Stimulated activated CD4-positive, alpha-beta T cell treated with anti-CD3 and anti-CD28 coated beads, Interleukin-1b, Interleukin-23, amount 100 ng/mL, for 4 hours (primary cell): ENCODE measurements around the gene SAC3D1.
A peak's percentile ranks its signal among the peaks of the same experiment; 100 is the strongest.

ENCODE experiments used
- DNase-seq, 2 donors: peaks; one replicate each; pipeline ENCODE4 v3.0.0-alpha.2; 2020; ENCODE audit warnings: low read depth in 2 of 2

The SAC3D1 gene

GRCh38 chr11:65059959-65060824, 19.2 kb downstream of the SAC3D1 start:
- no peak for DNase-seq

DNA sequence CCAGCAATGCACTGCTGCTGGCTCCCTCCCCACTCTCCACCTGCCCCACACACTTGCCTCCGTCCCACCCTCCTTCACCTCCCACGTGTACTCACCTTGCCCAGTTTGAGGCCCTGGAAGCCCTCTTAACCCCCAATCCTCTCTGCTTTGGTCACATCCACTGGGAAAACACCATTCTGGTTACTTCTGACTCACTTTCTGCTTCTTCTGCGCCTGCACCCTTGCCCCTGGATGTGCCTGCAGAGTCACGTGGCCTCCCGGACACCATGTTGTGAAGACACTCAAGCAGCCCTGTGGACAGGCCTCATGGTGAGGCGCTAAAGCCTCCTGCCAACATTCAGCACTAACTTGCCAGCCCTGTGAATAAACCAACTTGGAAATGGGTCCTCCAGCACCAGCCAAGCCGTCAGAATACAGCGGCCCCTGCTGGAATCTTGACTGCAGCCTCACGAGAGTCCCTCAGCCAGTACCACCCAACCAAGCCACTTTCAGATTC, 20.0 kb downstream of the SAC3D1 start:
- no peak for DNase-seq

GRCh38 chr11:65063532-65063931, 22.5 kb downstream of the SAC3D1 start:
- DNase-seq, result no peak

GRCh38 chr11:65064847-65065240, 23.8 kb downstream of the SAC3D1 start:
- no peak for DNase-seq

GRCh38 chr11:65065851-65066250, 24.8 kb downstream of the SAC3D1 start:
- DNase-seq, result no peak

DNA sequence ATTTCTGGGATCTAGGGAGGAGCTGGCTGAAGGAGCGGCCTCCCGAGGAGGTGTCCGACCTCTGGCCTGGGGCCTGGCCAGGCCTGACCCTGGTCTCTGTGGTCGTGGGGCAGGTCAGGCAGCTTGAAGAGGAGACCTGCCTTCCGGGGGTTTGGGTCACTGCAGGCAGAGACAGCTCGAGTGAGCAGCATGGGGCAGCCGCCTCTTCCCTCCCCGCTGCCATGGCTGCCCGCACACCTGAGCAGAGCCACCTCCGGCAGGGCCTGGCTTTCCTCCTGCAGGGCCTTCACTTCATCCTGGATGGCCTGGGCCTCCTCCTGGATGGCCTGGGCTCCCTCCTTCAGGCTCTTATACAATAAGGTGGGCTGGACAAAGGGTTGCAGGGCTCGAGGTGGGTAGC, 25.3 kb downstream of the SAC3D1 start:
- no peak for DNase-seq

DNA sequence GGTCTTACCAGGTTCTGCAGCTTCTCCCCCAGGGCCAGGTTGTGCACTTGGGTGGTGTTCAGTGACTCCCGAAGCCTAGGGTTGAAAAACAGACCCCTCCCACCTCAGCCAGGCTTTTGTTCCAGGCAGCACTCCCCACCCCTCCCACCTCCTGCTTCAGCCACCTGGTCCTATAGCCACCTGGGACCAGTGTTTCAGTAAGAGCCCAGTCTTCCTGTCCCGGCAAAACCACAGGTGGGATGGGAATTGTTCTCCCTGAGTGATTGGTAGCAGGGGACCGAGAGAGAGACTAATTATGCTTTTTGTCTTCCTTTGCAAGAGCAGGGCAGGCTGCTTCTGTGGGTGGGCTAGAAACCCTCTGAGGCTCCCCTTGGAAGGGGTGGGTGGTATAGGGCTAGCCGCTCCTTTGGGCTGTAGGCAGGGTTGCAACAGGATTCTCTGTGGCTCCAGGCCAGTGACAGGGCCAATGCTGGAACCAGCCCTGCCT, 25.8 kb downstream of the SAC3D1 start:
- DNase-seq, result no peak

DNA sequence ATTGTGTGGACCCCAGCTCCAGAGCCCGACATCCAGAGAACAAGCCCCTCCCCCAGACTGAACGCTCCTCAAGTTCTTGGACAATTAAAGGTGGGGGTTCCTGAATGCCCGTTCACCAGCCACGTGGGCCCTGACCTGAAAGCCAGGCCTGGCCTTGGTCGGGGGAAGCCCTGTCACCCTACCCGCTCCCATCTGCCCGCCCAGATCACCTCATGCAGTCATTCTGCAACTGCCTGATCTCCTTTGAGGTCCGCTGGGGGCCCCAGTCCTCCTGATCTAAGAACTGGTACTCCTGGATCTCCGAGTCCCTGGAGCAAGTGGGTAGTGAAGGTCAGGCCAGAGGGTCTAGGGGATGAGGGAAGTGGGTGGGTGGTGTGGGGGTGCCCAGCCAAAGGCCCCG, 26.4 kb downstream of the SAC3D1 start:
- no peak for DNase-seq

- DNase-seq, result no peak
Measured at GRCh38 chr11:65069217-65069616, 28.2 kb downstream of the SAC3D1 start.

- DNase-seq, result no peak
Measured at GRCh38 chr11:65071907-65072630, 31.1 kb downstream of the SAC3D1 start.

- no peak for DNase-seq
Measured at GRCh38 chr11:65072631-65072966, 31.6 kb downstream of the SAC3D1 start.

- no peak for DNase-seq
Measured at GRCh38 chr11:65077451-65077850, 36.4 kb downstream of the SAC3D1 start.

- DNase-seq, result peak; percentile 55 to 74
Measured at GRCh38 chr11:65078151-65078550, 37.1 kb downstream of the SAC3D1 start.

GRCh38 chr11:65078786-65079342, 37.9 kb downstream of the SAC3D1 start:
- no peak for DNase-seq

GRCh38 chr11:65083134-65083833, 42.3 kb downstream of the SAC3D1 start:
- DNase-seq, result no peak

- DNase-seq, result peak; percentile 91 to 93
Measured at GRCh38 chr11:65083834-65084597, 43.0 kb downstream of the SAC3D1 start, which contains the start of the genes CDCA5 and ZFPL1. Gene CDCA5 (minus strand): TSS chr11:65084040. CDS start chr11:65083978, 62 bp downstream. Gene ZFPL1 (plus strand): TSS chr11:65084222. CDS start chr11:65084699, 477 bp downstream.

GRCh38 chr11:65084598-65085375, 43.8 kb downstream of the SAC3D1 start:
- no peak for DNase-seq

- no peak for DNase-seq
Measured at GRCh38 chr11:65085446-65085845, 44.4 kb downstream of the SAC3D1 start.

GRCh38 chr11:65086809-65087208, 45.8 kb downstream of the SAC3D1 start:
- DNase-seq, result no peak

DNA sequence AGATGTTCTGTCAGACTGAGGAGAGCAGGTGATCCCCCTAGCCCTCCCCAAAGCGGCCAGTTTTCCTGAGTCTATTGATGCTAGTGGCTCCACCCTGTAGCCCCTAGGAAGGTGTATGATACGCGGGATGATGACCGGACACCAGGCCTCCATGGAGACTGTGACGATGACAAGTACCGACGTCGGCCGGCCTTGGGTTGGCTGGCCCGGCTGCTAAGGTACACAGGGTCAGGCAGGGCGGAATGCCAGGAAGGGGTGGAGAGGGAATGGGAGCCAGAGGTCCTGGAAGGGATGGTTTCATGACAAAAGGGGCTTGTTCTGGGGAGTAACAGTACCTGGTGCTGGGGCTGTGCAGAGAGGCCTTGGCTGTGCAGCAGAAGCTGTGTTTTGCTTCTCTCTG, 46.2 kb downstream of the SAC3D1 start:
- DNase-seq, result no peak
